IPS DF 19.7 (cell line): Measurements from ENCODE around the gene PLAA.

Experiments
- DNase-seq: peaks from one replicate; pipeline ENCODE4 v3.0.0-alpha.2; 2013; ENCODE audit warnings: low read depth, low spot score

Gene PLAA

GRCh38 chr9:26946753-26947727 lies at the start of gene PLAA:
Gene PLAA, minus strand, starts transcription at chr9:26947242. Its CDS starts 197 bp downstream, at chr9:26947045.
- peak; percentile 63 for DNase-seq

DNA sequence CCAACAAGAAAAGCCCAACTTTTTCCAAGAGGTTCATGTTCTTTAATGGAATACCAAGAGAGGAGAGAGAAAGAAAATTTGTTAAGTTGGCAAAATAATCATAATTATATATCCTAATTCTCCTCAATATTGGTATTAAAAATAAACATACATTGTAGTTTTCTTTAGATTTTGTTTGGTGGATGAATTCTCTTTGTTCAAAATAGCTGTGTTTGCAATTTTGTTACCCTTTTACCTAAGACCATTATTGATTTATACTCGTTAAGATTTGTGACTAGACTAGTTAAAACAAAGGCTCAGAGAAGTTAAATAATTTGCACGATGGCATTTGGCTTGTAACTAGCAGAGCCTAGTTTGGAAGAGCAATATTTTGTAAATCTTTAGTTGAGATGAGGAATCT lies 48.8 kb upstream of the PLAA start:
- no peak for DNase-seq

DNA sequence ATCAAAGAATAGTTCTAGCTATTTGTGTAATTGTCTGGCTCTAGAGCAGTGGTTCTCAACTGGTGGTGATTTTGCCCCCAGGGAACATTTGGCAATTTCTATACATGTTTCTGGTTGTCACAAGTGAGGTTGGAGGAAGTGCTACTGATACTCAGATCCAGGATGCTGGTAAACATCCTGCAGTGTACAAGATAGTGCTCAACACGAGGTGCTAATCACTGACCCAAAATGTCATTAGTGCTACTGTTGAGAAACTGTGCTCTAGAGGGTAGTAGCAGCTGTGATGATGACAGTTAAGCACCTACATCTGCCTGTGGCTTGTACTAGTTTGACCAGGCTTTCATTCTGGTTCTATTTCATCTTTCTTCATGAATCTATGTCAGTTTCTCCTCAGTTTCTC lies 36.3 kb upstream of the PLAA start:
- no peak for DNase-seq

DNA sequence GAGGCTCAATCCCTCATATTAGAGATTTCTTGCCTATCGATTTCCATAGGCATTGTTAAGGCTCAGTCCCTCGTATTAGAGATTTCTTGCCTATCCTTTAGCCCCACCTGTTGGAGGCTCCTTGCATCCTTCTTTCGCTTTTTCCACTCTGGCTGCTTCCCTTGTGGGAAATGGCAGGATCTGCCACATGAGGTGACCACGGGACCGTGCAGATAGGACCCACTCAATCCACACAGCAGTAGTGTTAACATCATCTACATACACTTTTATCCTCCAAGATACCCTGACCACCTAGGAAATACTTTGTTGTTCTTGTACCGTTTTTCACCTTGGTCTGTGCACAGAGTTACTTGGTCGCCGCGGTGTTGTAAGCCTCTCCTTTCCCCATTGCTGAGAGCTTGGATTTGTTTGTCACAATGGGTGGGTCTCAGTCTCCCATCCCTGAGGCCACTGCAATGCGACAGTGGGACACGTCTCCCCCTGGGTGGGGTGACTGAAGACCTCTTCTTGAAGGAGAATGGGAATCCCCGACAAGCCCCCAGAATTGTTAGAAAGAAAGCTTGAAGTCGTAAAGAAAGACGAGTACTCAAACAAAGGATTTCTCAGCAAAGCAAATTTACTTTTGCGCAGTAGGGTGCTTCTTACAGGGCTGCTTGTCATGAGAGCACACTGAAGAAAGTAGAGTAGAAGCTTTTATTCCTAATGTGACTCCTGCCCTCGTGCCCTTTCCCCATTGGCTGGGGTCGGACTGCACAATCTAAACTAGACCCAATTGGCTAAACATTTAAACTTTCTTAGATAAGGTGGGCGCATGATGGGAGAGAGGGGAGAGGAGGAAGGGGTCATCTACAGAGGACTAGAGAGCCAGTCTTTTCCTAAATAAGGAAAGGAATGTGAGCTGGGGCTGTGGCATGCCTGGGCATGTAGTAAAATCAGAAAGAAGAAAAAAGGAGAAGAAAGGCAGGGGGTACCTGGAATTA lies 29.0 kb upstream of the PLAA start:
- DNase-seq, result peak; percentile 88

DNA sequence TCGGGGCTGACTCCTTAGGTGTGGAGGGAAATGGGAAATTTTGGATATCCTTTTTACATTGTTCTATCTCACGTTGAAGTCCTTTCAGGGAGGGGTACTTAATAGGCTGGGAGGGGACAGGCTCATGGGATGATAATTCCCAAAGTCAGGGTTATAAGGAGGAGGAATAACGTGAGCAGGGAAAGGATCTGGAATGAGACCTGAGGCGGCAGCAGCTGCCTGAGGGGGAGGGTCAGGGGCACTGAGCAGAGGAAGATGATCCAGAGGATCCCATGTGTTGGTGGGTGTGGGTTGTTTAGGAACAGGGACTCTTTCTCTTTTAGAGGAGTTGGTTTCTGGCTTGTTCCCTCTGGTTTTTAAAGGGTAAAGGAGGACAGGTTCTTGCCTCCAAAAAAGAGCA lies 27.9 kb upstream of the PLAA start:
- peak; percentile 12 for DNase-seq

DNA sequence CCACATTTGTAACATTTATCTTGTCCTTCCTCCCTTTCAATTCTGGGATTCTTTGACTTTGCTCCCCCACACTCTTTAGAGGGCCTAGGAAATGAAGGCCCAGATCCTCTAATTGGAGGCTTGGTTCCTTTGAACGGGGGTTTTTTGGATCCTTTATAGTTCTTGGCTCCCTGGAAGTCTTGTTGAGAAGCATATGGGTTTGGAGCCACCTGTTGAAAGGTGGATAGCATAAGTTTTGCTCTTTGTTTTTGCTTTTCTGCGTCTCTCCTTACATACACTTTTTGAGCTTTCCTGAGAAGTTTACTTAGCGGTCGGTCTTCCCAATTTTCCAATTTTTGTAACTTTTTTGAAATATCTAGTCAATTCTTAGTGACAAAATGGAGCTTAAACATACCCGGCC lies 26.9 kb upstream of the PLAA start:
- no peak for DNase-seq

GRCh38 chr9:26971721-26972120 lies 24.7 kb upstream of the PLAA start:
- DNase-seq, result no peak

- DNase-seq, result no peak
Observed at GRCh38 chr9:26956860-26957233, 9.8 kb upstream of the PLAA start.

GRCh38 chr9:26955921-26956859 lies 9.1 kb upstream of the PLAA start, which contains the start of gene IFT74:
Gene IFT74, plus strand, starts transcription at chr9:26956412. Its CDS starts 5,556 bp downstream, at chr9:26961968.
- peak; percentile 91 for DNase-seq

- no peak for DNase-seq
Observed at GRCh38 chr9:26955222-26955903, 8.3 kb upstream of the PLAA start.

GRCh38 chr9:26954050-26954508 lies 7.0 kb upstream of the PLAA start:
- DNase-seq, result no peak

- DNase-seq, result no peak
Observed at GRCh38 chr9:26951794-26952193, 4.8 kb upstream of the PLAA start.

DNA sequence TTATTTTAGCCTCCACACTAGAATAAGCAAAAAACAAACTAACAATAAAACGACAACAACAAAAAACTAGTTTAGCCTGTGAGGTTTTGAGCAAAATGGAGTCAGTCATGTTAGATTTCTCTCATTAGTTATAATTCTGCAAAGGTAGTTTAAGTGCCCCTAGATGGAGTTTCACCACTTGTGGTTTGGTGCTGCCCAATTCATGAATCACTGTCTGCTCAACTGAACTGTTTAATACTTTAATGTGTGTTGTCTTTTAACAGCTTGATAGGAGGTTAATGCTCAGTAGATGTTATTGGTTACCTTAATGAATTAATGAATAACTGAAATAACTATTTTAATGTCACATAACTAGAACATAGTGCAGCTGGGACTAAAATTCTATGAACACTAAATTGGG lies 3.5 kb upstream of the PLAA start:
- DNase-seq, result no peak

GRCh38 chr9:26949637-26950069 lies 2.6 kb upstream of the PLAA start:
- no peak for DNase-seq

GRCh38 chr9:26947736-26948135 lies 694 bp upstream of the PLAA start:
- no peak for DNase-seq

DNA sequence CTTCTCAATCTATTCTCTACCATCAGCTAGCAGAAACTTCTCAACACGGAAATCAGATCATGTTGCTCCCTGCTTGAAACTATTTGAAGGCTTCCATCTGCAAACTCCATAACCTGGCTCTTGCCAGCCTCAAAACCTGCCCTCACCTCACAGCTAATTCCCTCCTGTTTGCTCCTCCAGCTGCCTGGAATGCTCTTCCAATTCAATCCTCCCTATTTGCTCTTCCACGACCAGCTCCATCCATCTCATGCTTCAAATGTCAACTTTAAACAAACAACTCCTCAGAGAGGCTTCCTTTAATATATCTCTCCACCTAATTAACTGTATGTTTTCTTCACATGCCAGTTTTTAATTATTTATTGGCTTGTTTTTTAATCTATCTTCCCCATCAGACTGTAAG lies 1.5 kb downstream of the PLAA start:
- DNase-seq, result no peak

GRCh38 chr9:26940779-26941178 lies 6.3 kb downstream of the PLAA start:
- no peak for DNase-seq

DNA sequence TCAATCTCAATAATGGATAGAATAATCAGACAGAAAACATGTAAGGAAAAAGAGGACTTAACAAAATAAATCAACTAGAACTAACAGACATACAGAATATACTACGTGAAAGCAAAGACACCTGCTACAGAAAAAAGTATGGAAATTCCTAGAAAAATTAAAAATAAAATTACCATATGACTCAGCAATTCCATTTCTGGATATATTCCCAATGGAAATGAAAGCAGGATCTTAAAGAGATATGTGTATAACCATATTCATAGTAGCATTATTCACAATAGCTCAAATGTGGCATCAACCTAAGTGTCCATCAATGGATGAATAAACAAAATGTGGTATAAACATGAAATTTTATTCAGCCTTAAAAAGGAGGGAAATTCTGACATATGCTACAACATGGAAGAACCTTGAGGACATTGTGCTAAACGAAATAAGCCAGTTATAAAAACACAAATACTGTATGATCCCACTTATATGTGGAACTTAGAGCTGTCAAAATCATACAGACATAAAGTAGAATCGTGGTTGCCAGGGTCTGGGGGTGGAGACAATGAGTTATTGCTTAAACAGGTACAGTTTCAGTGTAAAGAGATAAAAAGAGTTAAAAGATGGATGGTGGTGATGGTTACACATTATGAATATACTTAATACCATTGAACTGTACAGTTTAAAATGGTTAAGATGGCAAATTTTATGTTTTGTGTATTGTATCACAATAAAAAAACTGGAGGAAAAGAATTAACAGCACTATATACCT lies 6.9 kb downstream of the PLAA start:
- DNase-seq, result no peak

- DNase-seq, result no peak
Observed at GRCh38 chr9:26937816-26938371, 9.1 kb downstream of the PLAA start.
